Stimulated activated naive CD4-positive, alpha-beta T cell treated with Interleukin-2 at 50 U/mL for 16 hours (primary cell): Measurements from ENCODE around the gene MCF2L2.
A peak's percentile ranks its signal among the peaks of the same experiment; 100 is the strongest.

ENCODE experiments used
- DNase-seq: peaks from one replicate; lab custom pipeline; 2025; lab: John Stamatoyannopoulos, UW

MCF2L2 gene

DNA sequence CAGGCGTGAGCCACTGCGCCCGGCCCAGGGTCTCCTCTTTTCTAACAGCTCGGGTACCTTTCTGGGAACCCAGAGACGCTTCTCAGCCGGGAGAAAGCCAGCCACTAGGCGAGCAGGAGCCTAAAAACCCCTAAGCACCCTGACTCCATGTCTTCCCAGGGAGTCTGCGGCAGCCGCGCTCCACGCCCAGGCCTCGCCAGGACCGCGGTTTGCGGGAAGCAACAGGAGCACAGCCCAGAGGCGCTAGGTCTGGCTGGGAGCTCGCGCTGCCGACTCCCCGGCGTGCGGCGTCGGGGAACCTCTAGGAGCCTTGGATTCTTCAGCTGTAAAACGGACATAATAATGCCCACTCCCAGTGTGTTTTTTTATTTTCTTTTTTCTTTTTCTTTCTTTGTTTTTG lies 264.9 kb downstream of the MCF2L2 start:
- no peak for DNase-seq

DNA sequence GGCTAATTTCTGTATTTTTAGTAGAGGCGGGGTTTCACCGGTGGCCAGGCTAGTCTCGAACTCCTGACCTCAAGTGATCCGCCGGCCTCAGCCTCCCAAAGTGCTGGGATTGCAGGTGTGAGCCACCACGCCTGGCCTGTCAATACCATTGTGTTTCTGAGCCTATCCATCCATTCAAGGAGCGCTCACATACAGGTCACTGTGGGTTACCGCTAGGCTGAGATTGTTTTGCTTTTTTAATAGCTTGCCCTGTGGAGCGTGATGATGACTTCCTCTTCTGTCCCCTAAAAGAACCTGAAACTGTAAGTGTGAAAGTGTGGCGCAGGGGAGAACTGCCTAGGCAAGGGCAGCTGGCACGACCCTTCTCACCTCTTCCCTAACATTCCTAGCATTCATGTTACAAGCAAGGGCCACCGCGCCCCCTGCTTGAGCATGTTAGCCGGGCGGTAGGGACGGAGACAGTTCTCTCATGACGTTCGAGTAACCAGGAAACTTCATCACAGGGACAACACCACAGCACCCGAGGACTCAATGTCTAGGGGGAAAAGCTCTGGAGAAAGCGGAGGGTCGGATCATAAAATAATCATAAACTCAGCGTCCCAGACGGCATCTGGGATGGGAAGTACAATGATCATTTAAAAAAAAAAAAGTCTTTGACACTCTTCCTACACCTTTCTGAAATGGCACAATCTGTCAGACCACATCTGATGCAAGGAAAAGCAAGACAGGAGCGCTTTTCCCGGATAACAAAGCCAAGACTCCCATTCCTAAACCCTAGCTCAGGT lies 266.7 kb downstream of the MCF2L2 start:
- no peak for DNase-seq

GRCh38 chr3:183160616-183161015 lies 267.8 kb downstream of the MCF2L2 start:
- no peak for DNase-seq

- DNase-seq = no peak
Observed at GRCh38 chr3:183159333-183159732, 269.1 kb downstream of the MCF2L2 start.

- peak; percentile 32 for DNase-seq
Observed at GRCh38 chr3:183158551-183159006, 269.8 kb downstream of the MCF2L2 start.

DNA sequence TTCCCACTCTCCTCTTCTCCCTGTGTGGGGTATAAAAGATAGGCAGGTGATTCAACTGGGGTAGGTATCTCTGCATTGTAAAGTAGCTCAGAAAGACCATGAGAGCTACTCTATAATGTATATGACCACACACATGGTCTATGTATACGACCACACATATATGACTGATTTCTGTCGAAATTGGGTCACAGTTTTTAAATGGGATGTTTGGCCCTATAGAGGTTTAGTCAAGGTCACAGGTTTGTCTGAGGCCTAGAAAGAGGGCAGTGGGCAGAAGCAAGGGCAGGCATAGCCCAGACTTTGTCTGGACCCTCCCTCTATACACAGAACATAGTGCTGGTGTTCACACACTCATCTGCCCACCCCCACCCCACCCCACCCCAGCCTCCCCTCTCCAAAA lies 270.3 kb downstream of the MCF2L2 start:
- DNase-seq = no peak

GRCh38 chr3:183156266-183156665 lies 272.2 kb downstream of the MCF2L2 start:
- no peak for DNase-seq

DNA sequence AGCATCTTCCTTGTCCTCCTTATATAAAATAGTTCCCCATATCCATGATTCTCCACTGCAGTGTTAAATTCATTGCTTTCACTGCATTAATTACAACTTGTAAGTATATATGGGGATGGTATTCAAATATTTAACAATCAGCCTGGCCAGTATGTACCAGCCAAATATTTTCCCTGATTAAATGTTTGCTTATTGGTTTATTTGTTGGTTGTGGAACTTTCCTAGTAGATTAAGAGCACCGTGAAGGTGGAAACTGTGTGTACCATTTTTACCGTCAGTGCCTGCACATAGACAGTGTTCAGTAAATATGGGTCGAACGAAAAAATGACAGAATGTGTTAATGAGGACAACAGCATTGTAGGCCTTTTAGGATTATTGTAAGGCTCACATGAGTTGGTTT lies 272.9 kb downstream of the MCF2L2 start:
- no peak for DNase-seq

- DNase-seq = no peak
Observed at GRCh38 chr3:183153210-183153950, 275.0 kb downstream of the MCF2L2 start.

DNA sequence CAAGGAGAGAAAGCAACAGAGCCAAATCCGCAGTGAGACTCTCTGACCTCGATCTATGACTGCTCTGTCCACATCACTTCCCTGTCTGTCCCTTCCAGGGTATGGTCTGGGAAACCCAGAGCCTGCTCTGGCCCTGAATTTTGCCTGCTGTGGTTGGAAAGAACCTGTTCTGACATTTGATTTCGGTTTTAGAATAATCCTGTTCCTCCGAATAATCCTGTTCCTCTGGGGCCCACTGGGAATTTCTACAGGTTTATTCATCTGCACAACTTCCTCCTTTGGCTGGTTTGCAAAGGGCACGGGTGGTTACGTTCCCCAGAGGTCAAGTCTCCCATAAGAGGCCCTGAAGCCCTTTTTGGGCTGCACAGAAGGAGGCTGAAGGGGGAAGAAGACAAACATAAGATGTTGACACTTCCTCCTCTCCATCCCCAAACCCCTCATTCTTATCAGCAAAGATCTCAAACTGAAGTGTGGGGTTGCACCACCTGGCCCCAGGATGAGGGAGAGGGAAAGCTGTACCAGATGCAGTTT lies 276.5 kb downstream of the MCF2L2 start:
- no peak for DNase-seq

- DNase-seq = no peak
Observed at GRCh38 chr3:183151086-183151485, 277.3 kb downstream of the MCF2L2 start.

DNA sequence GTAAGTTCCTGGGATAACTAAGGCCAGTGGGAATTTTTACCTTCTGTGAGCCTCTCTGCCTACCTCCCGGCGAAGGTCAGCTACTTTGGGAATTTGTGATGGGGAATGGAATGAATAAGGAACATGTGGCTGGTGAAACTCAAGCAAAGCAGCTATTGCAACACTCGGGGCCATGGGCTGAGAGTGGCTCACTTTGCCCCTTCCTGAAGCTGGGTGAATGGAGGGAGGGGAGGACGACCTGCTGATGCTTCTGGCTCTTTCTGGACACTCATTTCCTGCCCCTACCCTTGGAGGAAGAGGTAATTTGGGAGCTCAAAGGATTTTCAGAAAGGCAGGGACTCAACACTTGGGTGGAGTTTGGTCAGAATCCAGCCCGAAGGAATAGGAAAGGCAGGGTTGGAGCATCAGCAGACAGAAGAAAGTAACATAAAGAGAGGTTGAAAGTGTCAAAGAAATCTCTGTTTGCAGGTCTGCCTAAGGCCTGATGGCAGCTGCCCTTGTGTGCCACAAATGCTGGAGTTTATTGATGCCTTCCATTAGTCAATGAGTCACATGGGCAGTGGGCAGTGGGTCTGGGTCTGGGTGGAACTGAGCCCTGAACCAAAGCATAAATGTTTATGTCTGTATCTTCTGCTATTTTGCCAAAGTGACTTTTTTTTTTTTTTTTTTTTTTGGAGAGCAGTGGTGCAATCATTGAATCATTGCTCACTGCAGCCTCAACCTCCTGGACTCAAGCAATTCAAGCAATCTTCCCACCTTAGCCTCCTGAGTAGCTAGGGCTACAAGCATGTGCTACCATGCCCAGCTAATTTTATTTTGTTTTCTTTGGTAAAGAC lies 278.3 kb downstream of the MCF2L2 start:
- DNase-seq = no peak

GRCh38 chr3:183148056-183148455 lies 280.4 kb downstream of the MCF2L2 start:
- DNase-seq = no peak

DNA sequence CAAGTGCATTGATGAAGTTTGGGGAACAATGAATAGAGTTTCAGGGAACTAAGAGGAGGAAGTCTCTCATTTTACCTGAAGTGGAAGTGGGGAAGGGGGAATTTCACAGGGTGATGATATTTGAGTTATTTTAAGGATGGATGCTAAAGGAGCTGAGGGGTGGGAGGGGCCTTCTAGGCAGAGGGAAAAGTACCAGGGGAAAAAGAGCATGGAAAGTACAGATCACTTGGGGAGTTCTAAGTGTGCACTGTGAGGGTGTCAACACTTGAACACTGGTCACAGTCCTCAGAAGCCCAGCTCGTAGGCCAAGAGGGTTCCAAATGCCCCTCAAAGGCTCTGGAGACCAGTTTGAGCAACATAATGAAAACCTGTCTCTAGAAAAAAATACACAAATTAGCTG lies 284.1 kb downstream of the MCF2L2 start:
- no peak for DNase-seq

- DNase-seq = no peak
Observed at GRCh38 chr3:183142199-183142598, 286.2 kb downstream of the MCF2L2 start.

GRCh38 chr3:183134844-183135243 lies 293.6 kb downstream of the MCF2L2 start:
- no peak for DNase-seq

DNA sequence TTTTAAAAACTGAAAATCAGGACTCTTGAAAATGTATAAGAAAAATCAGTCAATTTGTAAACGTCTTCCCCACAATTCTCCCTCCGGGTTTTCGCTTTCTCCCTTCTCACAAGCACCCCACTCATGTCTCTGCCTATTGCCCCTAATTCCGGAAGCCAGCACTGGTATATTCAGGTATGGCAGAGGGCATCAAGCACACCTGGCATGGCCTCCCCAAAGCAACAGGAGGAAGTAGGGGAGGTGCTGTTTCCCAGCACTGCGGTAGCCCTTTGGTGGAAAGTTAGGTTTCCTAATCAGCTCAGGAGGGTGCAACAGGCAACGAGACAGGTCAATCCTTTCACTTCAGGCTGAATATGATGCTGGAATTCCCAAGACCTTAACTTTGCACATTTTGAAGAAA lies 296.0 kb downstream of the MCF2L2 start:
- no peak for DNase-seq

DNA sequence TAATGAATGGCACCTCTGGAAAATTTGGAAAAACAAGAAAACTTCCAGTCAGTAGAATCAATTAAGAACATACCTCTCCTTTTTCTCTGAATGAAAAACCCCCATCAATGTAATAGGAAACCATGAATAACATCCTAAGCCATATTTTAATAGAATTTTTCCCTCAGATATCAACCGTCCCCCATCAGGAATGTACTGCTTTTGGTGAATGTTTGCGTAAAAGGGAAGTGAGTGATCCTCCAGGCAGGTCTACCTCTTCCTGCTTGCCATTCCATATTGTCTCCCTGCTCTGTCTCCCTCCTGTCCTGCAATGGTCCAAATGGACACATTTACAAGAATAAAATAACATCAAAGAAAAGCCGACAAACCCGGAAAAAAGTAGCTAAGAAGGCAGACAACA lies 296.7 kb downstream of the MCF2L2 start:
- no peak for DNase-seq

- no peak for DNase-seq
Observed at GRCh38 chr3:183131186-183131725, 297.2 kb downstream of the MCF2L2 start.

DNA sequence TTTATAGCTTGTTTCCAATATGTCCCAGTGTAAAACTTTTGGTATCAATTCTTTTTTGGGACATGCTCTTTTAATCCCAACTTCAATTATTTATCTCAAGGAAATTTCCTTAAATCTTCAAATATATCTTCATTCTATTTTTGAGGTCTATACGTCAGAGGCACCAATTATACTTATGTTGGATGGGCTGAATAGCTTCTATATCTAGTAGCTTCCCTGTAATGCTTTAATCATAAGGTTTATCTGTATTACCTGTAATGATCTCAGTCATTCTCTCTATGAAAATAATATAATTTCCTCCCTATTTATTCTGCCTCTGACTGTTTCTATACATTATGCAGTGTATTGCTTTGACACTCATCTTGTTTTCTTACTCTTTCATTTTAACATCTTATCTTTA lies 299.2 kb downstream of the MCF2L2 start:
- no peak for DNase-seq

- no peak for DNase-seq
Observed at GRCh38 chr3:183128709-183129108, 299.7 kb downstream of the MCF2L2 start.
